Epithelial cell of esophagus (primary cell): ENCODE results near the gene UBL7.
A peak's percentile ranks its signal among the peaks of the same experiment; 100 is the strongest.

Experiments used
- DNase-seq: peaks from one replicate; pipeline ENCODE4 v3.0.0; 2010; ENCODE audit warnings: low read depth
- H3K4me3 ChIP-seq: 2 replicates; pipeline ENCODE4 v1.5.1; 2011; ENCODE audit warnings: mild to moderate bottlenecking, low read length, control low read depth
- CTCF ChIP-seq: IDR thresholded peaks from 2 replicates; pipeline ENCODE4 v1.5.1; 2011; ENCODE audit warnings: low read depth, mild to moderate bottlenecking, low read length, control low read depth, inconsistent platforms; ENCODE audit not compliant: insufficient read depth; ENCODE audit errors: missing control alignments

UBL7 gene

GRCh38 chr15:74460871-74461846 is at the start of gene UBL7:
UBL7 (minus strand) TSS chr15:74461160; CDS start chr15:74458867, 2,293 bp downstream.
- peak; percentile 27 for TF ChIP-seq CTCF
- peak within 1 kb of the TSS; percentile 98 for H3K4me3 ChIP-seq
- peak; percentile 98 for DNase-seq

- DNase-seq = no peak
- TF ChIP-seq CTCF = no peak
Observed at GRCh38 chr15:74506515-74506840, 45.5 kb upstream of the UBL7 start.

GRCh38 chr15:74505837-74506514 is 45.0 kb upstream of the UBL7 start:
- TF ChIP-seq CTCF = no peak
- no peak overlapping the region for H3K4me3 ChIP-seq
- DNase-seq = peak; percentile 74

More at GRCh38 chr15:74506515-74506840, 45.5 kb upstream of the UBL7 start:
- no peak overlapping the region for H3K4me3 ChIP-seq

- DNase-seq = no peak
Observed at GRCh38 chr15:74504836-74505235, 43.9 kb upstream of the UBL7 start.

GRCh38 chr15:74504418-74504817 is 43.5 kb upstream of the UBL7 start:
- H3K4me3 ChIP-seq = no peak overlapping the region

More at GRCh38 chr15:74504836-74505235, 43.9 kb upstream of the UBL7 start:
- no peak overlapping the region for H3K4me3 ChIP-seq
- TF ChIP-seq CTCF = no peak

GRCh38 chr15:74502301-74502700 is 41.3 kb upstream of the UBL7 start:
- H3K4me3 ChIP-seq = no peak overlapping the region
- TF ChIP-seq CTCF = peak; percentile 14
- DNase-seq = no peak

More at GRCh38 chr15:74504418-74504817, 43.5 kb upstream of the UBL7 start:
- no peak for DNase-seq
- TF ChIP-seq CTCF = no peak
